HG02763 (cell line): ENCODE results near the gene TXLNA.

ENCODE experiments used
- ATAC-seq: cut with Tn5 transposase; IDR thresholded peaks from one replicate; pipeline ENCODE4 v1.9.1; 2021; ENCODE audit warnings: mild to moderate bottlenecking, moderate library complexity; ENCODE audit not compliant: unreplicated experiment

TXLNA gene

DNA sequence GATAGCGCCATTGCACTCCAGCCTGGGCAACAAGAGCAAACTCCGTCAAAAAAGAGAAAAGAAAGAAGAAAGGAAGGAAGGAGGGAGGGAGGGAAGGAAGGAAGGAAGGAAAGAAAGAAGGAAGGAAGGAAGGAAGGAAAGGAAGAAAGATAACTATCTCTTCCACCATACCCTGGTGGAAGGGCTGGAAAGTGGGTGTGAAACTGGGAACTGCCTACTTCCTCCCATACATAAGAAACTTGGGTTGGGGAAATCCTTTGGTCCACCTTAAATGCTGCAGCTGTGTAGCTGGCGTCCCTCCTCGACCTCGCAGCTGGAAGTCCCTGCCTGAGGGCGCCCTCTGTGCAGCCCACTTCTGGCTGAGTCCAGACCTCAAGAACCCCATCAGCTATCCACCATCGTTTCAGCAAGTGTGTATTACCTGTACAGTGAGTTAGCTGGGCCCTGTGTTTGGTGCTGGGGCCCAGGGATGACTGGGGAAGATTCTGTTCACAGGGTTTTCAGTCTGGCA is 62.9 kb downstream of the TXLNA start:
- no peak for ATAC-seq

DNA sequence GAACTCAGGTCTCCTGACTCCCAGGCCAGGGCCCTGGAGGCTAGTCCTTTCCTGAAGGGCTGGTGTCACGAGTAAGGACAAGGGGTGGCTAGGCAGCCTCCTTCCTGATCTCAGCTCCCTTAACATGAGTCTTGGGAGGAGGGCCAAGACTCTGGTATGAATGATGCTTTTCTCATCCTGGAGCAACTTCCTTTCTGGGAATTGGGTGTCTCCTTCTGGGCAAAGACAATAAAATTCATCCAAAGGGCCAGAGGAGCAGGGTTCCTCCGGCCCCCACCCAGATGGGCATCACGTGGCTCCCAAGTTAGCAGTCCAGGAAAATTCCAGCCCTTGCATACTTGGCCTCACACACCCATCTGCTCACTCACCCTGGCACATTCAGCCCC is 67.4 kb downstream of the TXLNA start, which contains the start of gene FAM167B:
Gene FAM167B, plus strand, starts transcription at position 335 of the 386 bp plus-strand sequence. CDS start 200 bp downstream, outside the sequence.
- ATAC-seq: no peak

DNA sequence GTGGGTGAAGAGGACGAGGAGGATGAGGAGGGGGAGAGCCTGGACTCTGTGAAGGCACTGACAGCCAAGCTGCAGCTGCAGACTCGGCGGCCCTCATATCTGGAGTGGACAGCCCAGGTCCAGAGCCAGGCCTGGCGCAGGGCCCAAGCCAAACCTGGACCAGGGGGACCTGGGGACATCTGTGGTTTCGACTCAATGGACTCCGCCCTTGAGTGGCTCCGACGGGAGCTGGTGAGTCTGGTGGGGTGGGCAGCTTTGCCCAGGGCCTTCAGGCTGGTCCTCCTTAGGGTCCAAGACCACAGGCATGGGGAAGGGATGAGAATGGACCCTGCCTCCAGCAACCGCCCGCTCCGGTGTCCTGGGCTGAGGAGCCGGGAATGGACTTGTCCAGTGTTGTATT is 68.0 kb downstream of the TXLNA start:
- ATAC-seq: no peak
